ENCODE measurements around the gene IFT81. TPM values are rescaled to one million over a fixed set of nuclear protein-coding genes. Genes with fewer than 3 reads are reported as not detected.
"Not testable (repeated sequence)": the region's sequence is repeated elsewhere in the genome, so short reads cannot be mapped to it uniquely, and the experiment has no call there.

IFT81 gene
- total RNA-seq, 1 donor from 2014 or later = 18.3 TPM

DNA sequence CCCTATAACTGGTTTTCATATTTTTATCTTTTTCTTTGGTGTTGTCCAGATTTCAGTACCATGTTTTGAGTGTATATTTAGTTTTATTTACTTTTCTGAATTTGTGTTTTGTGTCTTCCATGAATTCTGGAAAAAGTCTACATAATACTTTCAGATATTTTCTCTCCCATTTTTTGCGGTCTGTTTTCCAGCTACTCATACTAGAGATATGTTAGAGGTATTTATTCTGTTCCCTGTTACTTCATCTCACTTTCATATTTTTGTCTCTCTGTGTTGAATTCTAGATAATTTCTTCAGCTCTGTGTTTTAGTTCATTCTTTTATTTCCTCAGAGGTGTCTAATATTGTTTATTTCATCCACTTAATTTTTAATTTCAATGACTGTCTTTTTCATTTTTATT is 74.2 kb downstream of the IFT81 start:
- Histone ChIP-seq H3K9me3 (ENCODE audit: control insufficient read depth in 3 of 3, low read length in 3 of 3) (no peaks in the 10 kb centered on the region), H3K27me3 (ENCODE audit: control insufficient read depth in 3 of 3, insufficient read depth in 3 of 3, low read length in 3 of 3) (no peaks in the 10 kb centered on the region), H3K27ac (ENCODE audit: low read depth, low read length) (no peak overlapping the region), H3K4me3 (ENCODE audit: low read length in 3 of 3) (no peak overlapping the region), H3K36me3 (ENCODE audit: control insufficient read depth in 3 of 3, insufficient read depth in 3 of 3, low read length in 3 of 3) (peaks cover 0 to 7% (median 4%) of the 10 kb centered on the region in 3 donors), H3K9ac (ENCODE audit: low read depth in 1 of 3, low read length in 3 of 3) (no peak overlapping the region), H3K4me1 (ENCODE audit: control insufficient read depth in 3 of 3, insufficient read depth in 3 of 3, low read length in 3 of 3) (no peaks in the 10 kb centered on the region)

- no peaks in the 10 kb centered on the region for H3K4me1 ChIP-seq (ENCODE audit: control insufficient read depth in 3 of 3, insufficient read depth in 3 of 3, low read length in 3 of 3)
- no peak overlapping the region for H3K4me3 ChIP-seq (ENCODE audit: low read length in 3 of 3)
- peak overlapping the region in 1 of 3 donors; percentile 12 for H3K9ac ChIP-seq (ENCODE audit: low read depth in 1 of 3, low read length in 3 of 3)
- no peaks in the 10 kb centered on the region for H3K27me3 ChIP-seq (ENCODE audit: control insufficient read depth in 3 of 3, insufficient read depth in 3 of 3, low read length in 3 of 3)
- no peak overlapping the region for H3K27ac ChIP-seq (ENCODE audit: low read depth, low read length)
- H3K9me3 ChIP-seq (ENCODE audit: control insufficient read depth in 3 of 3, low read length in 3 of 3) = no peaks in the 10 kb centered on the region
- peaks cover 0 to 8% (median 6%) of the 10 kb centered on the region in 3 donors for H3K36me3 ChIP-seq (ENCODE audit: control insufficient read depth in 3 of 3, insufficient read depth in 3 of 3, low read length in 3 of 3)
These were observed 75.4 kb downstream of the IFT81 start for GRCh38 chr12:110199339-110200123.

DNA sequence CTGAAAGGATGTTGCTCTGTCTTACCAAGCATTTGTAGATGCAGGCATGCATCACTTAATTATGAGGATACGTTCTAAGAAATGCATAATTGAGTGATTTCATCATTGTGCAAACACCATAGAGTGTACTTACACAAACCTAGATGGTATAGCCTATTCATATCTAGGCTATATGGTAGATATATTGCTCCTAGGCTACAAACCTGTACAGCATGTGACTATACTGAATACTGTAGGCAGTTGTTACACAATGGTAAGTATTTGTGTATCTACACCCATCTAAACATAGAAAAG is 75.9 kb downstream of the IFT81 start:
- Histone ChIP-seq H3K9ac (ENCODE audit: low read depth in 1 of 3, low read length in 3 of 3) (no peak overlapping the region), H3K27me3 (ENCODE audit: control insufficient read depth in 3 of 3, insufficient read depth in 3 of 3, low read length in 3 of 3) (no peaks in the 10 kb centered on the region), H3K27ac (ENCODE audit: low read depth, low read length) (no peak overlapping the region), H3K36me3 (ENCODE audit: control insufficient read depth in 3 of 3, insufficient read depth in 3 of 3, low read length in 3 of 3) (peaks cover 1 to 12% (median 6%) of the 10 kb centered on the region in 3 donors), H3K4me3 (ENCODE audit: low read length in 3 of 3) (no peak overlapping the region), H3K9me3 (ENCODE audit: control insufficient read depth in 3 of 3, low read length in 3 of 3) (no peaks in the 10 kb centered on the region), H3K4me1 (ENCODE audit: control insufficient read depth in 3 of 3, insufficient read depth in 3 of 3, low read length in 3 of 3) (no peaks in the 10 kb centered on the region)

- Histone ChIP-seq H3K4me1 (ENCODE audit: control insufficient read depth in 3 of 3, insufficient read depth in 3 of 3, low read length in 3 of 3) (no peaks in the 10 kb centered on the region), H3K27ac (ENCODE audit: low read depth, low read length) (no peak overlapping the region), H3K36me3 (ENCODE audit: control insufficient read depth in 3 of 3, insufficient read depth in 3 of 3, low read length in 3 of 3) (peaks cover 2 to 17% (median 9%) of the 10 kb centered on the region in 3 donors), H3K27me3 (ENCODE audit: control insufficient read depth in 3 of 3, insufficient read depth in 3 of 3, low read length in 3 of 3) (no peaks in the 10 kb centered on the region), H3K9me3 (ENCODE audit: control insufficient read depth in 3 of 3, low read length in 3 of 3) (no peaks in the 10 kb centered on the region), H3K4me3 (ENCODE audit: low read length in 3 of 3) (no peak overlapping the region), H3K9ac (ENCODE audit: low read depth in 1 of 3, low read length in 3 of 3) (no peak overlapping the region)
These were observed 77.8 kb downstream of the IFT81 start for GRCh38 chr12:110201995-110202394.

GRCh38 chr12:110203546-110203945 is 79.4 kb downstream of the IFT81 start:
- Histone ChIP-seq H3K9me3 (ENCODE audit: control insufficient read depth in 3 of 3, low read length in 3 of 3) (no peaks in the 10 kb centered on the region), H3K36me3 (ENCODE audit: control insufficient read depth in 3 of 3, insufficient read depth in 3 of 3, low read length in 3 of 3) (peaks cover 2 to 17% (median 9%) of the 10 kb centered on the region in 3 donors), H3K4me3 (ENCODE audit: low read length in 3 of 3) (no peak overlapping the region), H3K4me1 (ENCODE audit: control insufficient read depth in 3 of 3, insufficient read depth in 3 of 3, low read length in 3 of 3) (no peaks in the 10 kb centered on the region), H3K27ac (ENCODE audit: low read depth, low read length) (no peak overlapping the region), H3K27me3 (ENCODE audit: control insufficient read depth in 3 of 3, insufficient read depth in 3 of 3, low read length in 3 of 3) (no peaks in the 10 kb centered on the region), H3K9ac (ENCODE audit: low read depth in 1 of 3, low read length in 3 of 3) (no peak overlapping the region)

GRCh38 chr12:110205931-110206330 is 81.8 kb downstream of the IFT81 start:
- Histone ChIP-seq H3K27me3 (ENCODE audit: control insufficient read depth in 3 of 3, insufficient read depth in 3 of 3, low read length in 3 of 3) (no peaks in the 10 kb centered on the region), H3K36me3 (ENCODE audit: control insufficient read depth in 3 of 3, insufficient read depth in 3 of 3, low read length in 3 of 3) (peaks cover 2 to 17% (median 6%) of the 10 kb centered on the region in 3 donors), H3K9me3 (ENCODE audit: control insufficient read depth in 3 of 3, low read length in 3 of 3) (no peaks in the 10 kb centered on the region), H3K9ac (ENCODE audit: low read depth in 1 of 3, low read length in 3 of 3) (no peak overlapping the region), H3K4me3 (ENCODE audit: low read length in 3 of 3) (no peak overlapping the region), H3K27ac (ENCODE audit: low read depth, low read length) (no peak overlapping the region), H3K4me1 (ENCODE audit: control insufficient read depth in 3 of 3, insufficient read depth in 3 of 3, low read length in 3 of 3) (no peaks in the 10 kb centered on the region)

DNA sequence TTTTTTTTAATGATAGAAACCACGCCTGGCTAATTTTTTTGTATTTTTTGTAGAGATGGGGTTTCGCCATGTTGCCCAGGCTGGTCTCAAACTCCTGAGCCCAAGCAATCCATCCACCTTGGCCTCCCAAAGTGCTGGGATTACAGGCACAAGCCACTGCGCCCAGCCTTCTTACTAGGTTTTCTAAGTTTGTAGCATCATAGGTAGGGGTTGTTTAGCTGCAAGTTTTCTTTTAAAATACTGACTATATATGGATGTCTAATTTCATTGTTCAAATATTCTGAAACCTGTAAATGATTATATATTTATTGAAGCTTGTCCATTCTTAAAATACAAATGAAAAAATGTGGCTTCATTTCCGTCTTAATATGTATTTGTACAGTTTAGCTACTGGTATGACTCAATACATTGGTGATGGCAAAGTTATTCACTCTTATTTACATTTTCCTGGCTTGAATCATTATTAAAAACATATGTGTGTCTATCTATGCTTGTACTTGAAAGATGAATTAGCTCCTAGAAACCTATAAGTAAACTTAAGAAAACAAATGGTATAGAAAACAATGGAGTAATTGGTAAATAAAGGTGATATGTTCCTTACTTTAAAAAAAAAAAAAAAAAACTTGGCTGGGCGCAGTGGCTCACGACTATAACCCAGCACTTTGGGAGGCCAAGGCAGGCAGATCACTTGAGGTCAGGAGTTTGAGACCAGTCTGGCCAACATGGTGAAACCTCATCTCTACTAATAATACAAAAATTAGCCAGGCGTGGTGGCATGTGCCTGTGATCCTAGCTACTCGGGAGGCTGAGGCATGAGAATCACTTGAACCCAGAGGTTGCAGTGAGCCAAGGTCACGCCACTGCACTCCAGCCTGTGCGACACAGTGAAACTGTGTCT is 87.7 kb downstream of the IFT81 start:
- not testable (repeated sequence) for H3K4me1 ChIP-seq (ENCODE audit: control insufficient read depth in 3 of 3, insufficient read depth in 3 of 3, low read length in 3 of 3); H3K4me3 ChIP-seq (ENCODE audit: low read length in 3 of 3); H3K36me3 ChIP-seq (ENCODE audit: control insufficient read depth in 3 of 3, insufficient read depth in 3 of 3, low read length in 3 of 3); H3K9me3 ChIP-seq (ENCODE audit: control insufficient read depth in 3 of 3, low read length in 3 of 3); H3K9ac ChIP-seq (ENCODE audit: low read depth in 1 of 3, low read length in 3 of 3); H3K27me3 ChIP-seq (ENCODE audit: control insufficient read depth in 3 of 3, insufficient read depth in 3 of 3, low read length in 3 of 3); H3K27ac ChIP-seq (ENCODE audit: low read depth, low read length)

DNA sequence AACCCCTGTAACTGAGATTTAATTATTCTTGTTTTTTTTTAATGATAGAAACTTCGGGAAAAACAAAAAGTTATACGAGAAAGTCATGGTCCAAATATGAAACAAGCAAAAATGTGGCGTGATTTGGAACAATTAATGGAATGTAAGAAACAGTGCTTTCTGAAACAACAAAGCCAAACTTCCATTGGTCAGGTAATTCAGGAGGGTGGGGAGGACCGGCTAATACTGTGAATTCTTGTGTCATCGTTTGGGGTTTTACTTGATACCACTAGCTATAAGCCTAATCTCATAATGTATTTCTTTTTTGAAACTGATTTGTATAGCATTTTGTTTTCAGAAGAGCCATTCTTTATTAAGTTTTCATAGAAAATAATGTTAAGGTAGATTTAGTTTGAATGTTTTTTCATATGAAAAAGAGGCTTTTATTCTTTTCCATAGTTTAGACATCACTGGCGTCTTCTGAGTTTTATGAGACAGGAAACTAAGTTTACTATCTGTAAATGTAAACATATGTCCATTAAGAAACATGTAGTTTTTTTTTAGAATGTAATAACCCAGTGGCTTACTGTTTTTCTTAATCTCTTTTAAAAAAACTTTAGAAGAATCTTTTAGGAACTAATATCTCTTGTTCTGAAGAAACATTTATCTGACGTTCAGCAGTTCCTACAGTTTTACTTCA is 94.0 kb downstream of the IFT81 start:
- Histone ChIP-seq H3K4me1 (ENCODE audit: control insufficient read depth in 3 of 3, insufficient read depth in 3 of 3, low read length in 3 of 3) (peaks cover 0 to 4% (median 3%) of the 10 kb centered on the region in 3 donors), H3K27me3 (ENCODE audit: control insufficient read depth in 3 of 3, insufficient read depth in 3 of 3, low read length in 3 of 3) (no peaks in the 10 kb centered on the region), H3K9me3 (ENCODE audit: control insufficient read depth in 3 of 3, low read length in 3 of 3) (no peaks in the 10 kb centered on the region), H3K9ac (ENCODE audit: low read depth in 1 of 3, low read length in 3 of 3) (no peak overlapping the region), H3K4me3 (ENCODE audit: low read length in 3 of 3) (no peak overlapping the region), H3K36me3 (ENCODE audit: control insufficient read depth in 3 of 3, insufficient read depth in 3 of 3, low read length in 3 of 3) (no peaks in the 10 kb centered on the region), H3K27ac (ENCODE audit: low read depth, low read length) (no peak overlapping the region)

GRCh38 chr12:110222027-110222426 is 97.9 kb downstream of the IFT81 start:
- H3K27ac ChIP-seq (ENCODE audit: low read depth, low read length) = no peak overlapping the region
- no peak overlapping the region for H3K4me3 ChIP-seq (ENCODE audit: low read length in 3 of 3)
- no peaks in the 10 kb centered on the region for H3K9me3 ChIP-seq (ENCODE audit: control insufficient read depth in 3 of 3, low read length in 3 of 3)
- H3K36me3 ChIP-seq (ENCODE audit: control insufficient read depth in 3 of 3, insufficient read depth in 3 of 3, low read length in 3 of 3) = no peaks in the 10 kb centered on the region
- H3K4me1 ChIP-seq (ENCODE audit: control insufficient read depth in 3 of 3, insufficient read depth in 3 of 3, low read length in 3 of 3) = peaks cover 0 to 16% (median 8%) of the 10 kb centered on the region in 3 donors
- H3K9ac ChIP-seq (ENCODE audit: low read depth in 1 of 3, low read length in 3 of 3) = no peak overlapping the region
- H3K27me3 ChIP-seq (ENCODE audit: control insufficient read depth in 3 of 3, insufficient read depth in 3 of 3, low read length in 3 of 3) = no peaks in the 10 kb centered on the region

- peaks cover 0 to 16% (median 8%) of the 10 kb centered on the region in 3 donors for H3K4me1 ChIP-seq (ENCODE audit: control insufficient read depth in 3 of 3, insufficient read depth in 3 of 3, low read length in 3 of 3)
- H3K9ac ChIP-seq (ENCODE audit: low read depth in 1 of 3, low read length in 3 of 3) = no peak overlapping the region
- no peak overlapping the region for H3K27ac ChIP-seq (ENCODE audit: low read depth, low read length)
- H3K9me3 ChIP-seq (ENCODE audit: control insufficient read depth in 3 of 3, low read length in 3 of 3) = no peaks in the 10 kb centered on the region
- H3K4me3 ChIP-seq (ENCODE audit: low read length in 3 of 3) = no peak overlapping the region
- no peaks in the 10 kb centered on the region for H3K36me3 ChIP-seq (ENCODE audit: control insufficient read depth in 3 of 3, insufficient read depth in 3 of 3, low read length in 3 of 3)
- H3K27me3 ChIP-seq (ENCODE audit: control insufficient read depth in 3 of 3, insufficient read depth in 3 of 3, low read length in 3 of 3) = no peaks in the 10 kb centered on the region
These were observed 98.3 kb downstream of the IFT81 start for GRCh38 chr12:110222433-110222832.

All from skeletal muscle tissue (tissue), 4 donors.